Stimulated activated CD4-positive, alpha-beta T cell treated with anti-CD3 and anti-CD28 coated beads, Interleukin-4, amount 100 ng/mL, for 48 hours (primary cell): ENCODE data around the gene NDN.

Source experiments
- DNase-seq, 2 donors: peaks; one replicate each; pipeline ENCODE4 v3.0.0-alpha.2; 2020; ENCODE audit warnings: low read depth in 2 of 2

The NDN gene

GRCh38 chr15:23642413-23643044, 44.6 kb downstream of the NDN start:
- DNase-seq = peak; percentile 4 to 21
